ENCODE results near the gene RELN.

DNA sequence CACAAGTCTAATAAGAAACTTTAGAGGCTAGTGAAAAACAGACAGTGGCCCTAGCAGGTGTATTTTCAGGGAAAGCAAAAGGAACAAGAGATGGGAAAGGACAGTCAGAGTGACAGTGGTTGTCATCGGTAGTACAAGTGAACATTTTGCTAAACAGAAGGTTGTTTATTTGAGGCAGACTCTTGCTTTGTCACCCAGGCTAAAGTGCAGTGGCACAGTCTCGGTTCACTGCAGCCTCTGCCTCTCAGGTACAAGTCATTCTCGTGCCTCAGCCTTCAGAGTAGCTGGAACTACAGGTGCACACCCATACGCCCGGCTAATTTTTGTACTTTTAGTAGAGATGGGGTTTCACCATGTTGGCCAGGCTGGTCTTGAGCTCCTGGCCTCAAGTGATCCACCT lies 195.8 kb downstream of the RELN start:
- TF ChIP-seq ZNF274 (IDR thresholded peaks at IDR 0.05; ENCODE audit: low read length): no peak
- no peak for TF ChIP-seq ZNF274 (tag by site-specific recombination; IDR thresholded peaks at IDR 0.05; ENCODE audit: borderline replicate concordance)
- TF ChIP-seq ZEB2 (tag by site-specific recombination; IDR thresholded peaks at IDR 0.05): no peak
- TF ChIP-seq, protein P1, sequence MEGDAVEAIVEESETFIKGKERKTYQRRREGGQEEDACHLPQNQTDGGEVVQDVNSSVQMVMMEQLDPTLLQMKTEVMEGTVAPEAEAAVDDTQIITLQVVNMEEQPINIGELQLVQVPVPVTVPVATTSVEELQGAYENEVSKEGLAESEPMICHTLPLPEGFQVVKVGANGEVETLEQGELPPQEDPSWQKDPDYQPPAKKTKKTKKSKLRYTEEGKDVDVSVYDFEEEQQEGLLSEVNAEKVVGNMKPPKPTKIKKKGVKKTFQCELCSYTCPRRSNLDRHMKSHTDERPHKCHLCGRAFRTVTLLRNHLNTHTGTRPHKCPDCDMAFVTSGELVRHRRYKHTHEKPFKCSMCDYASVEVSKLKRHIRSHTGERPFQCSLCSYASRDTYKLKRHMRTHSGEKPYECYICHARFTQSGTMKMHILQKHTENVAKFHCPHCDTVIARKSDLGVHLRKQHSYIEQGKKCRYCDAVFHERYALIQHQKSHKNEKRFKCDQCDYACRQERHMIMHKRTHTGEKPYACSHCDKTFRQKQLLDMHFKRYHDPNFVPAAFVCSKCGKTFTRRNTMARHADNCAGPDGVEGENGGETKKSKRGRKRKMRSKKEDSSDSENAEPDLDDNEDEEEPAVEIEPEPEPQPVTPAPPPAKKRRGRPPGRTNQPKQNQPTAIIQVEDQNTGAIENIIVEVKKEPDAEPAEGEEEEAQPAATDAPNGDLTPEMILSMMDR (tag by site-specific recombination; IDR thresholded peaks at IDR 0.05): no peak
- TF ChIP-seq ZBTB20 (tag by site-specific recombination; IDR thresholded peaks at IDR 0.05): no peak
- TF ChIP-seq, protein P2, sequence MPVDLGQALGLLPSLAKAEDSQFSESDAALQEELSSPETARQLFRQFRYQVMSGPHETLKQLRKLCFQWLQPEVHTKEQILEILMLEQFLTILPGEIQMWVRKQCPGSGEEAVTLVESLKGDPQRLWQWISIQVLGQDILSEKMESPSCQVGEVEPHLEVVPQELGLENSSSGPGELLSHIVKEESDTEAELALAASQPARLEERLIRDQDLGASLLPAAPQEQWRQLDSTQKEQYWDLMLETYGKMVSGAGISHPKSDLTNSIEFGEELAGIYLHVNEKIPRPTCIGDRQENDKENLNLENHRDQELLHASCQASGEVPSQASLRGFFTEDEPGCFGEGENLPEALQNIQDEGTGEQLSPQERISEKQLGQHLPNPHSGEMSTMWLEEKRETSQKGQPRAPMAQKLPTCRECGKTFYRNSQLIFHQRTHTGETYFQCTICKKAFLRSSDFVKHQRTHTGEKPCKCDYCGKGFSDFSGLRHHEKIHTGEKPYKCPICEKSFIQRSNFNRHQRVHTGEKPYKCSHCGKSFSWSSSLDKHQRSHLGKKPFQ (tag by site-specific recombination; IDR thresholded peaks at IDR 0.05): no peak
- TF ChIP-seq TCF7L2 (IDR thresholded peaks at IDR 0.05; ENCODE audit: borderline replicate concordance, low read depth, low read length): no peak
- TF ChIP-seq HOXA7 (CRISPR knock-in tag; IDR thresholded peaks at IDR 0.05; ENCODE audit: borderline replicate concordance): no peak
- TF ChIP-seq HOXD13 (CRISPR knock-in tag; IDR thresholded peaks at IDR 0.05; ENCODE audit: borderline replicate concordance): no peak
- TF ChIP-seq, protein P3, sequence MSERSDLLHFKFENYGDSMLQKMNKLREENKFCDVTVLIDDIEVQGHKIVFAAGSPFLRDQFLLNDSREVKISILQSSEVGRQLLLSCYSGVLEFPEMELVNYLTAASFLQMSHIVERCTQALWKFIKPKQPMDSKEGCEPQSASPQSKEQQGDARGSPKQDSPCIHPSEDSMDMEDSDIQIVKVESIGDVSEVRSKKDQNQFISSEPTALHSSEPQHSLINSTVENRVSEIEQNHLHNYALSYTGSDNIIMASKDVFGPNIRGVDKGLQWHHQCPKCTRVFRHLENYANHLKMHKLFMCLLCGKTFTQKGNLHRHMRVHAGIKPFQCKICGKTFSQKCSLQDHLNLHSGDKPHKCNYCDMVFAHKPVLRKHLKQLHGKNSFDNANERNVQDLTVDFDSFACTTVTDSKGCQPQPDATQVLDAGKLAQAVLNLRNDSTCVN (tag by site-specific recombination; optimal IDR thresholded peaks at IDR 0.05): no peak
- TF ChIP-seq, protein P4, sequence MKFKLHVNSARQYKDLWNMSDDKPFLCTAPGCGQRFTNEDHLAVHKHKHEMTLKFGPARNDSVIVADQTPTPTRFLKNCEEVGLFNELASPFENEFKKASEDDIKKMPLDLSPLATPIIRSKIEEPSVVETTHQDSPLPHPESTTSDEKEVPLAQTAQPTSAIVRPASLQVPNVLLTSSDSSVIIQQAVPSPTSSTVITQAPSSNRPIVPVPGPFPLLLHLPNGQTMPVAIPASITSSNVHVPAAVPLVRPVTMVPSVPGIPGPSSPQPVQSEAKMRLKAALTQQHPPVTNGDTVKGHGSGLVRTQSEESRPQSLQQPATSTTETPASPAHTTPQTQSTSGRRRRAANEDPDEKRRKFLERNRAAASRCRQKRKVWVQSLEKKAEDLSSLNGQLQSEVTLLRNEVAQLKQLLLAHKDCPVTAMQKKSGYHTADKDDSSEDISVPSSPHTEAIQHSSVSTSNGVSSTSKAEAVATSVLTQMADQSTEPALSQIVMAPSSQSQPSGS (tag by site-specific recombination; IDR thresholded peaks at IDR 0.05; ENCODE audit: low read depth): no peak

Data from HEK293 (cell line).